ENCODE measurements around the gene DUOX1. TPM values are rescaled to one million over a fixed set of nuclear protein-coding genes. Genes with fewer than 3 reads are reported as not detected.
"Not testable (repeated sequence)": the region's sequence is repeated elsewhere in the genome, so short reads cannot be mapped to it uniquely, and the experiment has no call there.

Gene DUOX1
- polyA plus RNA-seq, 1 donor, result 2.6 TPM

DNA sequence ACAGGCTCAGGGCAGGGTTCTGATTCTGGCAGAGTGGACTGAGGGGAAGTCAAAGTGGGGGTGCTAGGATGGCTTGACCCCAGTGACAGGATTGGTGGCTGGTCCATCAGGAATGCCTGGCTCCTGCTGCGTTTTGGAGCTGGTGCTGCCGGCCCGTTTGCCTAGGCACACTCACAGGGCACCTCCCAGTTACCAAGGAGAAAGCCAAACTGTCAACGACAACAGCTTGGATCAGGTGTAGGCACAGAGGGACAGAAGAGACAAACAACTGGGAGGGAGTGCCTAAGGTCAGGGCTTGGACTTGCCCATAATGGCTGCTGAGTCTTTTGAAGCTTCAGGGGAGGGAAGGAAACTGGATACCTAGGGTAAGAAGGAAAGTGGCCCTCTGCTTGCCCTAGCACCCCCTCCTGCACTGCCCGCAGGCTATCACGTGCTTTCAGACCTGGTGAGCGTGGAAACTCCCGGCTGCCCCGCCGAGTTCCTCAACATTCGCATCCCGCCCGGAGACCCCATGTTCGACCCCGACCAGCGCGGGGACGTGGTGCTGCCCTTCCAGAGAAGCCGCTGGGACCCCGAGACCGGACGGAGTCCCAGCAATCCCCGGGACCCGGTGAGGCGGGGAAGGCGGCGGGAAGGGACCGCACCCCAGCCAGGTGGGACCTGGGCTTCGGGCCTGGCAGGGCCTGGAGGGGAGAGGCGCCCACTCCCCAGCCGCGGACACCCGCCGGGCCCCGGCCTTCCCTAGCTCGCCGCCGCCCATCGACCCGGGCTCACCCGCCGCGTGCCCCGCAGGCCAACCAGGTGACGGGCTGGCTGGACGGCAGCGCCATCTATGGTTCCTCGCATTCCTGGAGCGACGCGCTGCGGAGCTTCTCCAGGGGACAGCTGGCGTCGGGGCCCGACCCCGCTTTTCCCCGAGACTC, 5.1 kb downstream of the DUOX1 start:
- WGBS (ENCODE audit: insufficient coverage, low lambda C conversion rate), result no CpG with 5 or more reads among the region's 57 CpGs
- Histone ChIP-seq H3K9me3 (ENCODE audit: control insufficient read depth, low read depth, low read length) (peaks cover under 1% of the 10 kb centered on the region), H3K36me3 (ENCODE audit: control insufficient read depth, insufficient read depth, low read length) (no peaks in the 10 kb centered on the region), H3K27me3 (ENCODE audit: control insufficient read depth, insufficient read depth, low read length) (peaks cover 53% of the 10 kb centered on the region), H3K4me1 (ENCODE audit: control insufficient read depth, insufficient read depth, low read length) (no peaks in the 10 kb centered on the region), H3K4me3 (ENCODE audit: low read length) (peak overlapping the region; percentile 19), H3K27ac (ENCODE audit: low read length) (no peak overlapping the region)
- peak in 1 of 2 donors; percentile 44 for DNase-seq

DNA sequence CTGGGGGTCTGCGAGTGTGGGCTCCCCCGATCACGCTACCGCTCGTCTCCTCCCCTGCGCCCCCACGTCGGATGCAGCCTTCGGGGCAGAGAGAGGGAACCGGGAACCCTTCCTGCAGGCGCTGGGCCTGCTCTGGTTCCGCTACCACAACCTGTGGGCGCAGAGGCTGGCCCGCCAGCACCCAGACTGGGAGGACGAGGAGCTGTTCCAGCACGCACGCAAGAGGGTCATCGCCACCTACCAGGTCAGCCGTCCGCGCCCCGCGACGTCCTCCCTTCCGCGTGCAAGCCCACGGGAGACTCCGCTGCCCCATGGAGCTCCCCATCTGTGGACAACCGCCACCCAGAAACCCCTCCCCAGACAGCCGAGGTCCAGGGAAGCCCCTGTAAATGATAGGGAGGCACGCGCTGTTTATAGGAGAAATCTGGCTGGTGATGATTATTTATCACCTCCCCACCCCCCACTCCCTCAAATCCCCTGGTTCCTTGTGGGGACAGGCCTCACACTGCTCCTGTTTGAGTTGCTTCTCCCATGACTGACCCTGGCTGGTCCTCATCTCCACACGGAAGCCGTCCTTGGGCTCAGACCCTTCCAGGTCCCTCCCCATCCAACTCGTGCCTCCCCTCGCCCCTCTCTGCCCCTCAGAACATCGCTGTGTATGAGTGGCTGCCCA, 6.0 kb downstream of the DUOX1 start:
- not testable (repeated sequence) for H3K9me3 ChIP-seq (ENCODE audit: control insufficient read depth, low read depth, low read length); H3K27ac ChIP-seq (ENCODE audit: low read length); H3K36me3 ChIP-seq (ENCODE audit: control insufficient read depth, insufficient read depth, low read length); H3K4me1 ChIP-seq (ENCODE audit: control insufficient read depth, insufficient read depth, low read length); H3K4me3 ChIP-seq (ENCODE audit: low read length); DNase-seq
- WGBS (ENCODE audit: insufficient coverage, low lambda C conversion rate), result no CpG with 5 or more reads among the region's 37 CpGs
- H3K27me3 ChIP-seq (ENCODE audit: control insufficient read depth, insufficient read depth, low read length), result peaks cover 44% of the 10 kb centered on the region

DNA sequence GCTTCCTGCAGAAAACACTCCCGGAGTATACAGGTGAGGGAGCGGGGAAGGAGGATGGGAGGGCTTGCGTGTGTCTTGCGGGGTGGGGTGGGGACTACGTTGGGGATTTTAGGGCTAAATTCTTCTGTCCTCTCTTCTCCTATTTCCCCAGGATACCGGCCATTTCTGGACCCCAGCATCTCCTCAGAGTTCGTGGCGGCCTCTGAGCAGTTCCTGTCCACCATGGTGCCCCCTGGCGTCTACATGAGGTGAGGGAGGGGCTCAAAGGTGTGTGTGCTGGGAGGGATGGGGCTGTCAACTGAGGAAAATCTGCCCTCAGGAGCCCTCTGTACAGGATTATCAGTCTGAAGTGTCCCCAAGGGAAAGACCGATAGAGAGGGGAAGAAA, 6.6 kb downstream of the DUOX1 start:
- DNase-seq, result no peak
- Histone ChIP-seq H3K9me3 (ENCODE audit: control insufficient read depth, low read depth, low read length) (no peaks in the 10 kb centered on the region), H3K4me3 (ENCODE audit: low read length) (no peak overlapping the region), H3K27me3 (ENCODE audit: control insufficient read depth, insufficient read depth, low read length) (peaks cover 43% of the 10 kb centered on the region), H3K4me1 (ENCODE audit: control insufficient read depth, insufficient read depth, low read length) (no peaks in the 10 kb centered on the region), H3K27ac (ENCODE audit: low read length) (no peak overlapping the region), H3K36me3 (ENCODE audit: control insufficient read depth, insufficient read depth, low read length) (no peaks in the 10 kb centered on the region)
- no CpG with 5 or more reads among the region's 10 CpGs for WGBS (ENCODE audit: insufficient coverage, low lambda C conversion rate)

GRCh38 chr15:45137703-45138102, 7.9 kb downstream of the DUOX1 start:
- no peak overlapping the region for H3K27ac ChIP-seq (ENCODE audit: low read length)
- no peaks in the 10 kb centered on the region for H3K36me3 ChIP-seq (ENCODE audit: control insufficient read depth, insufficient read depth, low read length)
- peaks cover 43% of the 10 kb centered on the region for H3K27me3 ChIP-seq (ENCODE audit: control insufficient read depth, insufficient read depth, low read length)
- no CpG with 5 or more reads among the region's 8 CpGs for WGBS (ENCODE audit: insufficient coverage, low lambda C conversion rate)
- H3K4me1 ChIP-seq (ENCODE audit: control insufficient read depth, insufficient read depth, low read length), result no peaks in the 10 kb centered on the region
- H3K4me3 ChIP-seq (ENCODE audit: low read length), result no peak overlapping the region
- no peaks in the 10 kb centered on the region for H3K9me3 ChIP-seq (ENCODE audit: control insufficient read depth, low read depth, low read length)
- DNase-seq, result no peak

GRCh38 chr15:45138814-45139765, 9.3 kb downstream of the DUOX1 start:
- H3K4me3 ChIP-seq (ENCODE audit: low read length), result no peak overlapping the region
- DNase-seq, result no peak
- peaks cover 29% of the 10 kb centered on the region for H3K27me3 ChIP-seq (ENCODE audit: control insufficient read depth, insufficient read depth, low read length)
- H3K4me1 ChIP-seq (ENCODE audit: control insufficient read depth, insufficient read depth, low read length), result no peaks in the 10 kb centered on the region
- H3K36me3 ChIP-seq (ENCODE audit: control insufficient read depth, insufficient read depth, low read length), result no peaks in the 10 kb centered on the region
- WGBS (ENCODE audit: insufficient coverage, low lambda C conversion rate), result no CpG with 5 or more reads among the region's 12 CpGs
- H3K9me3 ChIP-seq (ENCODE audit: control insufficient read depth, low read depth, low read length), result no peaks in the 10 kb centered on the region
- no peak overlapping the region for H3K27ac ChIP-seq (ENCODE audit: low read length)

GRCh38 chr15:45139770-45140169, 10.0 kb downstream of the DUOX1 start:
- no peaks in the 10 kb centered on the region for H3K36me3 ChIP-seq (ENCODE audit: control insufficient read depth, insufficient read depth, low read length)
- H3K27me3 ChIP-seq (ENCODE audit: control insufficient read depth, insufficient read depth, low read length), result peaks cover 22% of the 10 kb centered on the region
- no peaks in the 10 kb centered on the region for H3K4me1 ChIP-seq (ENCODE audit: control insufficient read depth, insufficient read depth, low read length)
- H3K9me3 ChIP-seq (ENCODE audit: control insufficient read depth, low read depth, low read length), result no peaks in the 10 kb centered on the region
- DNase-seq, result no peak
- no peak overlapping the region for H3K27ac ChIP-seq (ENCODE audit: low read length)
- H3K4me3 ChIP-seq (ENCODE audit: low read length), result no peak overlapping the region
- no CpG with 5 or more reads among the region's 6 CpGs for WGBS (ENCODE audit: insufficient coverage, low lambda C conversion rate)

GRCh38 chr15:45140557-45141250, 10.9 kb downstream of the DUOX1 start:
- Histone ChIP-seq H3K4me3 (ENCODE audit: low read length) (no peak overlapping the region), H3K9me3 (ENCODE audit: control insufficient read depth, low read depth, low read length) (no peaks in the 10 kb centered on the region), H3K4me1 (ENCODE audit: control insufficient read depth, insufficient read depth, low read length) (no peaks in the 10 kb centered on the region), H3K27me3 (ENCODE audit: control insufficient read depth, insufficient read depth, low read length) (peaks cover 15% of the 10 kb centered on the region), H3K27ac (ENCODE audit: low read length) (no peak overlapping the region), H3K36me3 (ENCODE audit: control insufficient read depth, insufficient read depth, low read length) (no peaks in the 10 kb centered on the region)
- 100% methylated on average over 1 of the region's 10 CpGs for WGBS (ENCODE audit: insufficient coverage, low lambda C conversion rate)
- no peak for DNase-seq

DNA sequence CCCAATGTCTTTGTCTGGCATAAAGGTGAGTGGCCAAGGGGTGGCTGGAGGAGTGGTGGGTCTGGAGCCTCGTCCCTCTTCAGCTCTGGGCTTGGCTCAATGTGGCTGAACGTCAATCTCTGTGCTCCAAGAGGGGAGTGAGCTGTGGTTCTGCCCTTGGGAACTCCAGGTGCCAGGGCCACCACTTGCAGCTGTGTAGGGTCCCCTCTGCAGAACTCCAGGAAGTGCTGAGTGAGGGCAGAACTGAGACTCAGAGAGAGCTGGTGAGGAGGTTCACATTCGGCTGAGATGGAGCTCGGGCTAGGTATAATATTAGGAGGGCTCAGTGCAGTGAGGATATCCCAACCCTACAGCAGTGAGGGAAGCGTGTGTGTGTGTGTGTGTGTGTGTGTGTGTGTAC, 11.6 kb downstream of the DUOX1 start:
- Histone ChIP-seq H3K27me3 (ENCODE audit: control insufficient read depth, insufficient read depth, low read length) (peaks cover 9% of the 10 kb centered on the region), H3K4me3 (ENCODE audit: low read length) (no peak overlapping the region), H3K9me3 (ENCODE audit: control insufficient read depth, low read depth, low read length) (no peaks in the 10 kb centered on the region), H3K4me1 (ENCODE audit: control insufficient read depth, insufficient read depth, low read length) (no peaks in the 10 kb centered on the region), H3K36me3 (ENCODE audit: control insufficient read depth, insufficient read depth, low read length) (no peaks in the 10 kb centered on the region), H3K27ac (ENCODE audit: low read length) (no peak overlapping the region)
- no peak for DNase-seq
- WGBS (ENCODE audit: insufficient coverage, low lambda C conversion rate), result no CpG with 5 or more reads among the region's 5 CpGs

- no CpG with 5 or more reads among the region's 7 CpGs for WGBS (ENCODE audit: insufficient coverage, low lambda C conversion rate)
- H3K4me1 ChIP-seq (ENCODE audit: control insufficient read depth, insufficient read depth, low read length), result no peaks in the 10 kb centered on the region
- no peaks in the 10 kb centered on the region for H3K36me3 ChIP-seq (ENCODE audit: control insufficient read depth, insufficient read depth, low read length)
- no peak overlapping the region for H3K4me3 ChIP-seq (ENCODE audit: low read length)
- no peak for DNase-seq
- no peaks in the 10 kb centered on the region for H3K27me3 ChIP-seq (ENCODE audit: control insufficient read depth, insufficient read depth, low read length)
- H3K9me3 ChIP-seq (ENCODE audit: control insufficient read depth, low read depth, low read length), result no peaks in the 10 kb centered on the region
- no peak overlapping the region for H3K27ac ChIP-seq (ENCODE audit: low read length)
Measured at GRCh38 chr15:45143056-45143455, 13.3 kb downstream of the DUOX1 start.
